NCI-H446 (cell line): ENCODE data around the gene EEF1AKMT4.
"Not testable (repeated sequence)": the region's sequence is repeated elsewhere in the genome, so short reads cannot be mapped to it uniquely, and the experiment has no call there.

ENCODE experiments used
- DNase-seq, 2 experiments: peaks; one replicate each; lab custom pipeline; 2025; lab: John Stamatoyannopoulos, UW

The EEF1AKMT4 gene

GRCh38 chr3:184259878-184260723 lies 10.6 kb downstream of the EEF1AKMT4 start:
- no peak for DNase-seq

DNA sequence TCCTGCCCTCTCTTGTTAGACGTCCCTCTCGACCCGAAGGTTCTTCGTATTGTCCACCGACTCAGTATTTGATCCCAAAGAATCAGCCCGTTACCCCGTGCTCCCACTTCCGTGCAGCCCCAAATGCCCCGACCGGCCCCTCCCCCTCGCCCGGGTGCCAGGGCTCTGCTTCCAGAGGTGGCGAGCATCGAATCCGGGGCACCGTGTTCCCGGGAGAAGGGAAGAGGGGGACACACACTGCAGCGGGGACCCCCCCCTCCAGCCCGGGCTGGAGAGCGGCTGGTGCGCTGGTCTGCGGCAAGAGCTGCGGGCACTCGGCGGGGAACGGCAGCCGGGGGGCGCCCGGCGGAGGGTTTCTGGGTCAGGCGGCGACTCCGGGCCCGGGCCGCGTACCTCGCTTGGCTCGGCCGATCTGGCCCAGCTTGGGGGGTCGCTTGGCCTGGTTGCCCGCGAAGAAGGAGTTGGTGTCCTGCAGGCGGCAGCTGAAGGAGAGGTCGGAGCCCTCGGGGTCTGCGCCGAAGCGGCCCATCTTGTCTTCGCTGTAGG lies 11.3 kb downstream of the EEF1AKMT4 start:
- DNase-seq: no peak

DNA sequence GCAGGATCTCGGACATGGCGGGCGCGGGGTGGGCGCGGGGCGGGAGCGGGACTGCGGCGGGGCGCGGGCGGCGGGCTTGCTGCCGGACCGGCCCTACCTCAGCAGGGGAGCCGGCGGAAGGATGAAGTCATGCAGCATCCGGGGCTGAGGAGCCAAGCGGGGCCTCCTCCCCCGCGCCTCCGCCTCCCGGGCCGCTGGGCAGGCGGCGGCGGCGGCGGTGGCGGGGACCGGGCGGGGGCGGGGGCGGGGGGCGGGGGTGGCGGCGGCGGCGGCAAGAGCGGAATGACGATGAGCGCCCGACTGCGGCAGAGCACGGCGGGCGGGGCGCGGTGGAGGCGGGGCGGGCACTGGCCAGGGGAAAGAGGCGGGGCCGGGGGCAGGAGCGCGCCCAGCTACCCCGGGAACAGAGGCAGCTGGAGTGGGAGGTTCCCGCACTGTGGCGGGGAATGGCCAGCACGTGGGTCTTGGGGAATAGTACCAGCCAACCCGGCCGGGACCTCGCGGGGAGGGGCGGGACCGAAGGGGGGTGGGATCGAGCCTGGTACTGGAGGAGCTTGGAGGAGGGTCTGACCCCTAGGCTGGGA lies 11.9 kb downstream of the EEF1AKMT4 start, which contains the start of gene CAMK2N2:
TSS of gene CAMK2N2 (minus strand) at position 284 of the 584 bp plus-strand sequence. CDS start at position 16, 268 bp downstream.
- peak; percentile 90 to 94 for DNase-seq

DNA sequence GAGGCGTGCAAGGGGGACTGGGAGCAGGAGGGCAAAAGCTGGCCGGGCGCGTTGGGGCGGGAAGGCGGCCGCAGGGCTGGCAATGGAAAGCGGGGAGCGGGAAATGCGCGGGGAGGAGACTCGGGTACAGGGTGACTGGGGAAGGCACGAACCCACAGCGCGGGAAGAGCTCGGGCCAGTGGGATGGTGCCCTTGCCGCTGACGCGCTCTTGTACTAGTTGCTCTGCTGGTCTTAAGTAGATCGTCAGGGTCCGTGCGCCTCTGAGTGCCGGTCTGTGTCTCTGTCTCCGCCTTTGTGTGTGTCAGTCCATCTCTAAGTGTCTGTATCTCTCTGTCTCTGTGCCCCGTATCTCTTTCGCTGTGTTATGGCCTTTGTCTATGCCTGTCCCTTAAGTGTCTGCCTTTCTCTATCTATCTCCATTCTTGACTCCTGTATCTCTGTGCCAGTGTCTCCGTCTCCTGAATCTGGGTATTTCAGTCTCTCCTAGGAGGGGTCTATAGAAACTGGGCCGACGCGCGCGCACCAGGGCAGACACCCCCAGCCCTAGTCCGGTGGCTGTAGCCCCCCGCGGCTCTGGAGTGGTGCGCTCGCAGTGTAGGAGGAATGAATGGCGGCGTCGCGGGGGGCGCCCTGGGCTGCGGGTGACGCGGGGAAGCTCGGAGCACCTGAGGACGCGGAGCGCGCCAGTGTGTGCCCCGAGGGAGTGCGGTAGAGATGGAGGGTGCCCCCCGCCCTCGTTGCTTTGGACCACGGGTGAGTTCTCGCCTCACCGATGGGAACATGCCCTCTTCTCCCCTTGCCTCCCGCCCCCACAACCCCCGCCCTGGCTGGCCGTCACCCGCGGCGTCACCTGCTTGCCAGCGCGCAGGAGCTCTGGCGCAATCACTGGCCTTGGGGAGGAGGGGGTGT lies 12.6 kb downstream of the EEF1AKMT4 start:
- DNase-seq: peak in 1 of 2 experiments; percentile 57

DNA sequence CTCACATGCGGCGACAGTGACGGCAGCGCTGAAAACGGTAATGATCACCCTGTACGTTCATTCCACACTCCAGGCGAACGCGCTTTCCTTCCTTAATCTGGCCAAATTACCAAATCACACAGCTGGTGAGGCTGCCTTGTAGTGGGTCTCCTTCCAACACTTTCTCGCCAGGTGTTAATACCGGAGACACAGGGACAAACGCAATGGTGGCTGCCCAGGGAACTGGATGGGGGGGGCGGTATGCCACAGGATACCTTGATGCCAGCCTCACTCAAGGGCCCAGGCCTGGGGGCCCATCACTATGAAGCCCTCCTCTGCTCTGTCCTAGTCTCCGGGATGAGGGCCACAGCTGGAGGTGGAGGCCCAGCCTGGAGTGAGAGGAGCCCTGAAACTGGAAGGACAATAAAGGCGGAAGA lies 13.3 kb downstream of the EEF1AKMT4 start:
- DNase-seq: no peak

DNA sequence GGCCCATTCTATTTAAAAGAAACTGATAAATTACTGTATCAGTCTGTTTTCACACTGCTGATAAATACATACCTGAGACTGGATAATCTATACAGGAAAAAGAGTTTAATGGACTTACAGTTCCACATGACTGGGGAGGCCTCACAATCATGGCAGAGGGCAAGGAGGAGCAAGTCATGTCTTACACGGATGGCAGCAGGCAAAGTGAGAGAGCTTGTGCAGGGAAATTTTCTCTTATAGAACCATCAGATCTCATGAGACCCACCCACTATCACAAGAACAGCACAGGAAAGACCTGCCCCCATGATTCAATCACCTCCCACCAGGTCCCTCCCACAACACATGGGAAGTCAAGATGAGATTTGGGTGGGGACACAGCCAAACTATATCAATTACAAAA lies 17.8 kb downstream of the EEF1AKMT4 start:
- not testable (repeated sequence) for DNase-seq

- DNase-seq: no peak
Measured at GRCh38 chr3:184272269-184272668, 22.8 kb downstream of the EEF1AKMT4 start.

DNA sequence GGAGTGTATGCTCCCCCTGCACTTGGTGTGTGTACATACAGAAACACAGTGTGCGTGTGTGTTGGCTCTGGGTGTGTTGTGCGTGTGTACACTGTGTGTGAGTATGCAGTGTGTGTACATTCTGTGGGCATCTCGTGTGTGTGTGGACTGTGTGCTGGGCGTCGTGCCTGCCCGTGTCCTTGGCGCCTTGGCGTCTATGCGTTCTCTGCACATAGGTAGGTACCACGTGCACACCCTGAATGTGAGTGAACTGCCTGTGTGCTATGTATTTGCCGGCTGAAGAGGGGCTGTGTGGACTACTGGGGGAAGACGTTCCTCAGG lies 25.9 kb downstream of the EEF1AKMT4 start:
- no peak for DNase-seq

- DNase-seq: no peak
Measured at GRCh38 chr3:184275961-184276910, 26.8 kb downstream of the EEF1AKMT4 start, which contains the start of gene ECE2. Gene ECE2 (plus strand): TSS chr3:184276022. CDS start chr3:184276154, 132 bp downstream.

GRCh38 chr3:184277366-184277765 lies 27.9 kb downstream of the EEF1AKMT4 start:
- DNase-seq: no peak

DNA sequence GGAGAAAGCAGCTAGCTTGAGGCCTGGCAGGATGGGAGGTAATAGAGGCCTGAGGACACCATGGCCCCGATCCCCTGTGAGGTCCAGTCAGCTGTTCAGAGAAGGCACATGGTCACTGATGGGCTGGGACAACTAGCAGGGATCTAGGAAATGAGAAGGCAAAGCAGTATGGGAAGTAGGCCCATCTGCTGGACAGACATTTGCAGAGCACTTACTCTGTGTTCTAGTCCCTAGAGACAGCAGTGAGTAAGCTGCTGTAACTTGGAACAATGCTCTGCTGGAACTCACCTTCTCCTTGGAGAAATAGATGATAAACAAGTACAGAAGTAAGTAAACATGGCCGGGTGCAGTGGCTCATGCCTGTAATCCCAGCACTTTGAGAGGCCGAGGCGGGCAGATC lies 33.5 kb downstream of the EEF1AKMT4 start:
- no peak for DNase-seq

- DNase-seq: no peak
Measured at GRCh38 chr3:184283681-184284080, 34.2 kb downstream of the EEF1AKMT4 start.

GRCh38 chr3:184284696-184285095 lies 35.2 kb downstream of the EEF1AKMT4 start:
- DNase-seq: peak in 1 of 2 experiments; percentile 77

- peak; percentile 30 to 76 for DNase-seq
Measured at GRCh38 chr3:184289426-184289938, 40.0 kb downstream of the EEF1AKMT4 start.

DNA sequence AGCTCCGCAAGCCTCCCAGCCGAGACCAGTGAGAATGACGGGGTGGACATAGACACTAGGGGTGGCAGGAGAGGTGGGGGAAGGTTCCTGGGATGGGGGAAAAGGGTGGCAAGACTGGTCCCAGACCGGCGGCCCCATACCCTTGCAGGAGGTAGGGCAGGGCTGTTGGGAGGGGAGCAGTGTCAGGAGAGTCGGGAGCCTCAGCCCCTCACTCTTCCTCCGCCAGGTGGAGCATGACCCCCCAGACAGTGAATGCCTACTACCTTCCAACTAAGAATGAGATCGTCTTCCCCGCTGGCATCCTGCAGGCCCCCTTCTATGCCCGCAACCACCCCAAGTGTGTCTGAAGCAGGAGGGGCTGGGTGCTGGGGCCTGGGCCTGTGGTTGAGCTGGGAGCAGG lies 40.9 kb downstream of the EEF1AKMT4 start:
- DNase-seq: no peak

DNA sequence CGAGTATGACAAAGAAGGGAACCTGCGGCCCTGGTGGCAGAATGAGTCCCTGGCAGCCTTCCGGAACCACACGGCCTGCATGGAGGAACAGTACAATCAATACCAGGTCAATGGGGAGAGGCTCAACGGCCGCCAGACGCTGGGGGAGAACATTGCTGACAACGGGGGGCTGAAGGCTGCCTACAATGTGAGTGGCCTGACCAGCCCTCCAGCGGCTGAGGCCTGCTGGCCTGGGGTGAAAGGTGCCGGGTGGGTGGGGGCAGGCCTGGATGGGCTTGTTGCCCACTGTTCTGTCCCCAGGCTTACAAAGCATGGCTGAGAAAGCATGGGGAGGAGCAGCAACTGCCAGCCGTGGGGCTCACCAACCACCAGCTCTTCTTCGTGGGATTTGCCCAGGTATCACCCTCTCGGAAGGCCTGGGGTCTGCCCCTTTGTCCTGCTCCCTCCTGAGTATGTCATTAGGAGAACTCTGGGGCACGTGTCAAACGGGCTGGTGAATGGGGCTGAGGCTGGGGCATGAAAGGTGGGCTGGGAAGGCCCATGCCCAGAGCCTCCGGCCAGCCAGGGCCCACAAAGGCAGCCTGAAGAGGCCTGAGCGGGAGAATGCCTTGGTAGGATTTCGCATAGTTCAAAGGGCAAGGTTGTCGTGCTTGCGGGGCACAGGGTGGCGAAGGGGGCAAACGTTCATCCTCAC lies 41.7 kb downstream of the EEF1AKMT4 start:
- no peak for DNase-seq

GRCh38 chr3:184291738-184292445 lies 42.4 kb downstream of the EEF1AKMT4 start:
- no peak for DNase-seq

- DNase-seq: no peak
Measured at GRCh38 chr3:184295771-184296170, 46.3 kb downstream of the EEF1AKMT4 start.

DNA sequence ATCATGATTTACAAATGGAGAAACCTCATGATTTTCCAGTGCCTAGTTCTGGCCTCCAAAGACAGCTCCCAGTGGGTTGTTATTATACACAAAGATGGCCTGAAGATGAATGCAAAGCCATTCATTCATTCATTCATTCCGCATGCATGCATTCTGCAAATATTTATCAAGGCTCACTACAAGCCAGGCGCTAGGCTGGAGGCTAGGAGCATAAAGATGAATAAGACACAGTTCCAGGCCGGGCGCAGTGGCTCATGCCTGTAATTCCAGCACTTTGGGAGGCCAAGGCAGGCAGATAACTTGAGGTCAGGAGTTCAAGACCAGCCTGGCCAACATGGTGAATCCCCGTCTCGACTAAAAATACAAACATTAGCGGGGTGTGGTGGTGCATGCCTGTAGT lies 47.1 kb downstream of the EEF1AKMT4 start:
- DNase-seq: no peak
